HepG2 (cell line): ENCODE results near the gene PPY. TPM values are rescaled to one million over a fixed set of nuclear protein-coding genes. Genes with fewer than 3 reads are reported as not detected.

Source experiments
- ELF4 ChIP-seq: sonication (generic); formaldehyde crosslinking; IDR thresholded peaks from 2 replicates; pipeline ENCODE4 v1.5.0; 2020; ENCODE audit warnings: missing genetic modification reagents, mild to moderate bottlenecking, moderate library complexity, borderline replicate concordance
- FOXK1 ChIP-seq: sonication (generic); formaldehyde crosslinking; IDR thresholded peaks from 2 replicates; pipeline ENCODE4 v1.4.0; 2020; ENCODE audit warnings: low read depth, missing genetic modification reagents, borderline replicate concordance
- KAT2B ChIP-seq: fragments of 150-350 bp; IDR thresholded peaks from 2 replicates; pipeline ENCODE4 v1.6.1; 2014; ENCODE audit warnings: low read depth, low read length, borderline replicate concordance
- NFE2L1 ChIP-seq: sonication (generic); formaldehyde crosslinking; IDR thresholded peaks from 2 replicates; pipeline ENCODE4 v1.4.0; 2020; ENCODE audit warnings: missing genetic modification reagents, mild to moderate bottlenecking, borderline replicate concordance
- PHB2 ChIP-seq: fragments of 450-650 bp; IDR thresholded peaks from 2 replicates; pipeline ENCODE4 v1.6.1; 2018; ENCODE audit not compliant: partially characterized antibody
- SMAD9 ChIP-seq: sonication (generic); formaldehyde crosslinking; IDR thresholded peaks from 2 replicates; pipeline ENCODE4 v1.5.1; 2020; ENCODE audit warnings: mild to moderate bottlenecking, missing genetic modification reagents
- ZBTB8A ChIP-seq: sonication (generic); formaldehyde crosslinking; IDR thresholded peaks from 2 replicates; pipeline ENCODE4 v1.4.0; 2020; ENCODE audit warnings: mild to moderate bottlenecking, low read depth, missing genetic modification reagents, borderline replicate concordance
- ZKSCAN5 ChIP-seq: sonication (generic); formaldehyde crosslinking; IDR thresholded peaks from 2 replicates; pipeline ENCODE4 v1.5.1; 2020; ENCODE audit warnings: mild to moderate bottlenecking, missing genetic modification reagents
- ZNF205 ChIP-seq: IDR thresholded peaks from 2 replicates; pipeline ENCODE4 v1.6.1; 2018; ENCODE audit warnings: missing biosample characterization, missing genetic modification reagents
- ZNF552 ChIP-seq: sonication (generic); formaldehyde crosslinking; IDR thresholded peaks from 2 replicates; pipeline ENCODE4 v1.9.0; 2022; ENCODE audit warnings: missing genetic modification reagents, mild to moderate bottlenecking, borderline replicate concordance
- ZNF772 ChIP-seq: sonication (generic); formaldehyde crosslinking; IDR thresholded peaks from 2 replicates; pipeline ENCODE4 v1.5.0; 2020; ENCODE audit warnings: mild to moderate bottlenecking, missing genetic modification reagents
- ZNF879 ChIP-seq: sonication (generic); formaldehyde crosslinking; IDR thresholded peaks from 2 replicates; pipeline ENCODE4 v1.8.1; 2023; ENCODE audit warnings: missing genetic modification reagents
- polyA plus RNA-seq, 8 experiments: library from polyadenylated mRNA; depleted of rRNA in 3 of 8; stranded (reverse) in 7 of 8; unstranded in 1 of 8; fragments of >200 nt; fragmentation: Illumina TruSeq in 4 of 8; extraction: Trizol in 4 of 8; gene quantifications; 2 replicates each; pipeline versions ENCODE4 v1.2.1 to v1.2.3, GENCODE V29; 2011 to 2016; ENCODE audit warnings: low read depth in 4 of 8, missing spikeins in 1 of 8, mixed read lengths in 1 of 8; ENCODE audit not compliant: insufficient read depth in 1 of 8
- total RNA-seq, 5 experiments: library from RNA; depleted of rRNA; stranded (reverse); fragments of >200 nt; fragmentation: Illumina TruSeq; extraction: Trizol; gene quantifications; 2 replicates each; pipeline ENCODE4 v1.2.3, GENCODE V29; 2016; ENCODE audit warnings: low read depth in 1 of 5
- TF ChIP-seq, protein P1 (sequence below): sonication (generic); formaldehyde crosslinking; IDR thresholded peaks from 2 replicates; pipeline ENCODE4 v1.5.1; 2020; ENCODE audit warnings: missing genetic modification reagents, mild to moderate bottlenecking, borderline replicate concordance
- TF ChIP-seq, protein P2 (sequence below): IDR thresholded peaks from 2 replicates; pipeline ENCODE4 v1.6.1; 2016; ENCODE audit warnings: missing compliant biosample characterization, missing genetic modification reagents, borderline replicate concordance
- TF ChIP-seq, protein P3 (sequence below): sonication (generic); formaldehyde crosslinking; IDR thresholded peaks from 2 replicates; pipeline ENCODE4 v1.8.0; 2022; ENCODE audit warnings: missing genetic modification reagents, low read depth, mild to moderate bottlenecking, borderline replicate concordance
- TF ChIP-seq, protein P4 (sequence below): sonication (generic); formaldehyde crosslinking; IDR thresholded peaks from 2 replicates; pipeline ENCODE4 v1.5.0; 2020; ENCODE audit warnings: mild to moderate bottlenecking, missing genetic modification reagents
- TF ChIP-seq, protein P5 (sequence below): IDR thresholded peaks from 2 replicates; pipeline ENCODE4 v1.6.1; 2016; ENCODE audit warnings: missing genetic modification reagents, missing compliant biosample characterization
- TF ChIP-seq, protein P6 (sequence below): sonication (generic); formaldehyde crosslinking; IDR thresholded peaks from 2 replicates; pipeline ENCODE4 v1.5.1; 2020; ENCODE audit warnings: missing genetic modification reagents, mild to moderate bottlenecking, borderline replicate concordance

The PPY gene
- total and polyA plus RNA-seq, 2 of the 13 experiments (the other 11 are each of a cell fraction or from before 2014, with no cell fraction given), result not detected

DNA sequence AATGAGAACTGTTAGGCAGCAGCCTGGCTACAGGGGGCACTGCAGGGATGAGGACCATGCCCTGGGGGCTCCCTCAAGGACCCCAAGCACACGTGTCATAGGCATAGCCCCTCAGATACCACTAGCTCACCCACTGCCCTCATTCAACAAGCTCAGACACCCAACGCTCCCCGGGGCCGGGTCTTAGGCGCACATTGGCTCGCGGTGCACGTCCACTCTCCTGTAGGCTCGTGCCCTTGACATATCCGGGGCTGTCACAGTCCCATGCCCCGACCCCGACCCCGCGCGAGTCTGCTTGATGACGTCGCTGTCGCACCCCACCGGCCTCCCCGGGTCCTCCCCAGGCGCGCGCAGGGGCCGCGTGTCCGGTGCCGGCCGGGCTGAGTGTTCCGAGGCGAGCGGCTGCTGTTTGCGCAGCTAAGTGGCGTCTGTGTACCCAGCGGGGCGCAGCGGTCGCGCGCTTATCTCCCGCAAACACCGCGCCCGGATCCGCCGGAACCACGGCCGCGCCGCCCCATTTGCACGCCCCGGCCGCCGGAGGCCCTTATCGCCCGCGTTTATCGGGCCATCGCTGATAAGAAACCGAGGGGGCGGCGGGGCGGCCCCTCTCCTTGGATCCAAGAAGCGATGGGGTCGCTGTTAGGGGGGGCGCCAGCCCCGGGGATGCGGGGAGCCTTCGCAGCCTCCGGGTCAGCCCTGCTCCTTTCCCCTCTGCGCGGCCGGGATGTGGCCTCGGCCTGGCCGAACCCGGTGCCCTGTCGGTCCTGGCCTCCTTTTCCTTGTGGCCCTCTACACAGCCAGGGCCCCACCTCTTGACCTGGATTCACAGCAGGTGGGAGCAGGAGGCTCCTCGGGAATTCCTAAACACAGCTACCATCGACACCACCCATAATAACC is 41.5 kb upstream of the PPY start (continued):
- 0 out of 2 replicates have a peak, but pooled peaks have one; percentile 11 for TF ChIP-seq ELF4 (CRISPR knock-in tag)
- TF ChIP-seq, protein P1, sequence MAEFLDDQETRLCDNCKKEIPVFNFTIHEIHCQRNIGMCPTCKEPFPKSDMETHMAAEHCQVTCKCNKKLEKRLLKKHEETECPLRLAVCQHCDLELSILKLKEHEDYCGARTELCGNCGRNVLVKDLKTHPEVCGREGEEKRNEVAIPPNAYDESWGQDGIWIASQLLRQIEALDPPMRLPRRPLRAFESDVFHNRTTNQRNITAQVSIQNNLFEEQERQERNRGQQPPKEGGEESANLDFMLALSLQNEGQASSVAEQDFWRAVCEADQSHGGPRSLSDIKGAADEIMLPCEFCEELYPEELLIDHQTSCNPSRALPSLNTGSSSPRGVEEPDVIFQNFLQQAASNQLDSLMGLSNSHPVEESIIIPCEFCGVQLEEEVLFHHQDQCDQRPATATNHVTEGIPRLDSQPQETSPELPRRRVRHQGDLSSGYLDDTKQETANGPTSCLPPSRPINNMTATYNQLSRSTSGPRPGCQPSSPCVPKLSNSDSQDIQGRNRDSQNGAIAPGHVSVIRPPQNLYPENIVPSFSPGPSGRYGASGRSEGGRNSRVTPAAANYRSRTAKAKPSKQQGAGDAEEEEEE (CRISPR knock-in tag), result no peak
- TF ChIP-seq ZNF879, result peak; percentile 87
- TF ChIP-seq, protein P2, sequence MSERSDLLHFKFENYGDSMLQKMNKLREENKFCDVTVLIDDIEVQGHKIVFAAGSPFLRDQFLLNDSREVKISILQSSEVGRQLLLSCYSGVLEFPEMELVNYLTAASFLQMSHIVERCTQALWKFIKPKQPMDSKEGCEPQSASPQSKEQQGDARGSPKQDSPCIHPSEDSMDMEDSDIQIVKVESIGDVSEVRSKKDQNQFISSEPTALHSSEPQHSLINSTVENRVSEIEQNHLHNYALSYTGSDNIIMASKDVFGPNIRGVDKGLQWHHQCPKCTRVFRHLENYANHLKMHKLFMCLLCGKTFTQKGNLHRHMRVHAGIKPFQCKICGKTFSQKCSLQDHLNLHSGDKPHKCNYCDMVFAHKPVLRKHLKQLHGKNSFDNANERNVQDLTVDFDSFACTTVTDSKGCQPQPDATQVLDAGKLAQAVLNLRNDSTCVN (CRISPR knock-in tag), result peak; percentile 63; the same call in 1 of the 2 replicates
- TF ChIP-seq ZNF772 (CRISPR knock-in tag), result peak; percentile 97
- no peak for TF ChIP-seq SMAD9
- TF ChIP-seq, protein P3, sequence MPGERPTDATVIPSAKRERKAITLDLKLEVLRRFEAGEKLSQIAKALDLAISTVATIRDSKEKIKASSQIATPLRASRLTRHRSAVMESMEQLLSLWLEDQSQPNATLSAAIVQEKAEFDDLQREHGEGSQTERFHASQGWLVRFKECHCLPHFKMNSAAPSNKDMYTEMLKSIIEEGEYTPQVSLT (CRISPR knock-in tag), result no peak
- TF ChIP-seq, protein P4, sequence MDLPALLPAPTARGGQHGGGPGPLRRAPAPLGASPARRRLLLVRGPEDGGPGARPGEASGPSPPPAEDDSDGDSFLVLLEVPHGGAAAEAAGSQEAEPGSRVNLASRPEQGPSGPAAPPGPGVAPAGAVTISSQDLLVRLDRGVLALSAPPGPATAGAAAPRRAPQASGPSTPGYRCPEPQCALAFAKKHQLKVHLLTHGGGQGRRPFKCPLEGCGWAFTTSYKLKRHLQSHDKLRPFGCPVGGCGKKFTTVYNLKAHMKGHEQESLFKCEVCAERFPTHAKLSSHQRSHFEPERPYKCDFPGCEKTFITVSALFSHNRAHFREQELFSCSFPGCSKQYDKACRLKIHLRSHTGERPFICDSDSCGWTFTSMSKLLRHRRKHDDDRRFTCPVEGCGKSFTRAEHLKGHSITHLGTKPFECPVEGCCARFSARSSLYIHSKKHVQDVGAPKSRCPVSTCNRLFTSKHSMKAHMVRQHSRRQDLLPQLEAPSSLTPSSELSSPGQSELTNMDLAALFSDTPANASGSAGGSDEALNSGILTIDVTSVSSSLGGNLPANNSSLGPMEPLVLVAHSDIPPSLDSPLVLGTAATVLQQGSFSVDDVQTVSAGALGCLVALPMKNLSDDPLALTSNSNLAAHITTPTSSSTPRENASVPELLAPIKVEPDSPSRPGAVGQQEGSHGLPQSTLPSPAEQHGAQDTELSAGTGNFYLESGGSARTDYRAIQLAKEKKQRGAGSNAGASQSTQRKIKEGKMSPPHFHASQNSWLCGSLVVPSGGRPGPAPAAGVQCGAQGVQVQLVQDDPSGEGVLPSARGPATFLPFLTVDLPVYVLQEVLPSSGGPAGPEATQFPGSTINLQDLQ (CRISPR knock-in tag), result peak; percentile 42; the same call in 1 of the 2 replicates
- TF ChIP-seq, protein P5, sequence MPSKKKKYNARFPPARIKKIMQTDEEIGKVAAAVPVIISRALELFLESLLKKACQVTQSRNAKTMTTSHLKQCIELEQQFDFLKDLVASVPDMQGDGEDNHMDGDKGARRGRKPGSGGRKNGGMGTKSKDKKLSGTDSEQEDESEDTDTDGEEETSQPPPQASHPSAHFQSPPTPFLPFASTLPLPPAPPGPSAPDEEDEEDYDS, result no peak; the same call in 1 of the 2 replicates
- TF ChIP-seq ZBTB8A (CRISPR knock-in tag), result 0 out of 2 replicates have a peak, but pooled peaks have one; percentile 62
- TF ChIP-seq ZKSCAN5 (CRISPR knock-in tag), result no peak
- peak; percentile 64; the same call in 1 of the 2 replicates for TF ChIP-seq ZNF205 (CRISPR knock-in tag)
- peak; percentile 94 for TF ChIP-seq ZNF552
- no peak for TF ChIP-seq PHB2
- TF ChIP-seq, protein P6, sequence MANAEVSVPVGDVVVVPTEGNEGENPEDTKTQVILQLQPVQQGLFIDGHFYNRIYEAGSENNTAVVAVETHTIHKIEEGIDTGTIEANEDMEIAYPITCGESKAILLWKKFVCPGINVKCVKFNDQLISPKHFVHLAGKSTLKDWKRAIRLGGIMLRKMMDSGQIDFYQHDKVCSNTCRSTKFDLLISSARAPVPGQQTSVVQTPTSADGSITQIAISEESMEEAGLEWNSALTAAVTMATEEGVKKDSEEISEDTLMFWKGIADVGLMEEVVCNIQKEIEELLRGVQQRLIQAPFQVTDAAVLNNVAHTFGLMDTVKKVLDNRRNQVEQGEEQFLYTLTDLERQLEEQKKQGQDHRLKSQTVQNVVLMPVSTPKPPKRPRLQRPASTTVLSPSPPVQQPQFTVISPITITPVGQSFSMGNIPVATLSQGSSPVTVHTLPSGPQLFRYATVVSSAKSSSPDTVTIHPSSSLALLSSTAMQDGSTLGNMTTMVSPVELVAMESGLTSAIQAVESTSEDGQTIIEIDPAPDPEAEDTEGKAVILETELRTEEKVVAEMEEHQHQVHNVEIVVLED (CRISPR knock-in tag), result peak; percentile 81; the same call in 1 of the 2 replicates
- TF ChIP-seq FOXK1 (CRISPR knock-in tag), result peak; percentile 79
- TF ChIP-seq KAT2B, result no peak
- no peak for TF ChIP-seq NFE2L1 (CRISPR knock-in tag)
